ENCODE data around the gene ZFYVE28.
A peak's percentile ranks its signal among the peaks of the same experiment; 100 is the strongest.

The ZFYVE28 gene

GRCh38 chr4:2343476-2343875, 75.0 kb downstream of the ZFYVE28 start:
- no peak for DNase-seq

GRCh38 chr4:2341911-2342652, 76.4 kb downstream of the ZFYVE28 start:
- peak; percentile 13 for DNase-seq

GRCh38 chr4:2341261-2341841, 77.1 kb downstream of the ZFYVE28 start:
- no peak for DNase-seq

- no peak for DNase-seq
Observed at GRCh38 chr4:2340272-2341061, 78.0 kb downstream of the ZFYVE28 start.

GRCh38 chr4:2339458-2340271, 78.8 kb downstream of the ZFYVE28 start:
- no peak for DNase-seq

GRCh38 chr4:2338754-2339457, 79.5 kb downstream of the ZFYVE28 start:
- DNase-seq, result no peak

GRCh38 chr4:2337896-2338295, 80.5 kb downstream of the ZFYVE28 start:
- DNase-seq, result no peak

GRCh38 chr4:2337131-2337723, 81.2 kb downstream of the ZFYVE28 start:
- DNase-seq, result no peak

- DNase-seq, result no peak
Observed at GRCh38 chr4:2336659-2337058, 81.8 kb downstream of the ZFYVE28 start.

- DNase-seq, result no peak
Observed at GRCh38 chr4:2335729-2336101, 82.7 kb downstream of the ZFYVE28 start.

GRCh38 chr4:2334826-2335728, 83.4 kb downstream of the ZFYVE28 start:
- no peak for DNase-seq

GRCh38 chr4:2333916-2334644, 84.4 kb downstream of the ZFYVE28 start:
- DNase-seq, result no peak

- DNase-seq, result peak; percentile 81
Observed at GRCh38 chr4:2333356-2333841, 85.0 kb downstream of the ZFYVE28 start.

- no peak for DNase-seq
Observed at GRCh38 chr4:2332976-2333319, 85.5 kb downstream of the ZFYVE28 start.

- DNase-seq, result peak; percentile 28
Observed at GRCh38 chr4:2332201-2332975, 86.1 kb downstream of the ZFYVE28 start.

- no peak for DNase-seq
Observed at GRCh38 chr4:2331519-2332200, 86.8 kb downstream of the ZFYVE28 start.

- no peak for DNase-seq
Observed at GRCh38 chr4:2331043-2331420, 87.4 kb downstream of the ZFYVE28 start.

Measured in MV-4-11 (cell line).